Neural progenitor cell (in vitro differentiated cells): ENCODE measurements around the gene RPL7L1.

Experiments
- EZH2 ChIP-seq: fragments of 200-600 bp; sonication (generic); IDR thresholded peaks from 2 replicates; pipeline ENCODE4 v1.6.1; 2017; ENCODE audit warnings: antibody characterized with exemption, mild to moderate bottlenecking, moderate library complexity
- EZH2phosphoT487 ChIP-seq: fragments of 200-600 bp; sonication (generic); IDR thresholded peaks from 2 replicates; pipeline ENCODE4 v1.6.1; 2017; ENCODE audit warnings: antibody characterized with exemption
- TF ChIP-seq, protein P1 (sequence below): fragments of 200-600 bp; sonication (generic); IDR thresholded peaks from 2 replicates; pipeline ENCODE4 v1.5.1; 2017; ENCODE audit warnings: antibody characterized with exemption, mild to moderate bottlenecking

DNA sequence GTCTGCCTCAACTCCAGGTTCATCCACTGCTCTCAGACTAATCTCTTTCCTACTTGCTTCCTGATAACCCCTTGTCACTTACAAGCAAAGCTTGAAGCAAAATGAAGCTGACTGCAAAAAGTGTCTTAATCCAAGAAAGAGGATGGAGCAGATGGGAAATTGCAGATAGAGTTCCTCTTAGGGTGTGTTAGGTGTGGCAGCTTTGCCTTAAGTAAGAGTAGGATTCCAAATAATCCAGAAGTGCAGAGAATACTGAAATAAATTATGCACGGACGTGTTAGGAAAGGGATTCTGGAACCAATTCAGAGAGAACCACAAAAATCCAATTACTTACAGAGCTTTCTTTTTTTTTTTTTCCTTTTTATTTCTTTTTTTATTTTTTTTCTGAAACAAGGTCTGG, 6.1 kb upstream of the RPL7L1 start:
- TF ChIP-seq, protein P1, sequence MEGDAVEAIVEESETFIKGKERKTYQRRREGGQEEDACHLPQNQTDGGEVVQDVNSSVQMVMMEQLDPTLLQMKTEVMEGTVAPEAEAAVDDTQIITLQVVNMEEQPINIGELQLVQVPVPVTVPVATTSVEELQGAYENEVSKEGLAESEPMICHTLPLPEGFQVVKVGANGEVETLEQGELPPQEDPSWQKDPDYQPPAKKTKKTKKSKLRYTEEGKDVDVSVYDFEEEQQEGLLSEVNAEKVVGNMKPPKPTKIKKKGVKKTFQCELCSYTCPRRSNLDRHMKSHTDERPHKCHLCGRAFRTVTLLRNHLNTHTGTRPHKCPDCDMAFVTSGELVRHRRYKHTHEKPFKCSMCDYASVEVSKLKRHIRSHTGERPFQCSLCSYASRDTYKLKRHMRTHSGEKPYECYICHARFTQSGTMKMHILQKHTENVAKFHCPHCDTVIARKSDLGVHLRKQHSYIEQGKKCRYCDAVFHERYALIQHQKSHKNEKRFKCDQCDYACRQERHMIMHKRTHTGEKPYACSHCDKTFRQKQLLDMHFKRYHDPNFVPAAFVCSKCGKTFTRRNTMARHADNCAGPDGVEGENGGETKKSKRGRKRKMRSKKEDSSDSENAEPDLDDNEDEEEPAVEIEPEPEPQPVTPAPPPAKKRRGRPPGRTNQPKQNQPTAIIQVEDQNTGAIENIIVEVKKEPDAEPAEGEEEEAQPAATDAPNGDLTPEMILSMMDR: no peak
- TF ChIP-seq EZH2phosphoT487 (no peak), EZH2 (no peak)
